Smooth muscle cell (in vitro differentiated cells): Measurements from ENCODE around the gene MET. TPM values are rescaled to one million over a fixed set of nuclear protein-coding genes. Genes with fewer than 3 reads are reported as not detected.

Source experiments
- DNase-seq: peaks from one replicate; lab custom pipeline; 2025; ENCODE audit not compliant: unreplicated experiment; lab: John Stamatoyannopoulos, UW
- H2AFZ ChIP-seq: fragments of 200-600 bp; sonication (generic); 2 replicates; pipeline ENCODE4 v1.6.0; 2016; ENCODE audit warnings: antibody characterized with exemption, low read depth, mild to moderate bottlenecking
- H3F3A ChIP-seq: fragments of 200-600 bp; sonication (generic); 2 replicates; pipeline ENCODE4 v1.6.0; 2017; ENCODE audit warnings: antibody characterized with exemption, low read depth
- H3K27ac ChIP-seq: fragments of 200-600 bp; sonication (generic); 2 replicates; pipeline ENCODE4 v1.5.1; 2016; ENCODE audit warnings: low read depth, mild to moderate bottlenecking
- H3K27me3 ChIP-seq: fragments of 200-600 bp; sonication (generic); 2 replicates; pipeline ENCODE4 v1.6.1; 2016; ENCODE audit warnings: low read depth, mild to moderate bottlenecking
- H3K36me3 ChIP-seq: fragments of 200-600 bp; sonication (generic); 2 replicates; pipeline ENCODE4 v1.5.1; 2016; ENCODE audit warnings: low read depth
- H3K4me1 ChIP-seq: fragments of 200-600 bp; sonication (generic); 2 replicates; pipeline ENCODE4 v1.5.1; 2016; ENCODE audit warnings: low read depth
- H3K4me2 ChIP-seq: fragments of 200-600 bp; sonication (generic); 2 replicates; pipeline ENCODE4 v1.6.0; 2016; ENCODE audit warnings: mild to moderate bottlenecking
- H3K4me3 ChIP-seq: fragments of 200-600 bp; sonication (generic); 2 replicates; pipeline ENCODE4 v1.5.1; 2016; ENCODE audit warnings: mild to moderate bottlenecking
- H3K79me2 ChIP-seq: fragments of 200-600 bp; sonication (generic); 2 replicates; pipeline ENCODE4 v1.6.0; 2016; ENCODE audit warnings: low read depth, mild to moderate bottlenecking
- H3K9ac ChIP-seq: fragments of 200-600 bp; sonication (generic); 2 replicates; pipeline ENCODE4 v1.6.0; 2016; ENCODE audit warnings: low read depth
- H3K9me3 ChIP-seq: fragments of 200-600 bp; sonication (generic); replicated peaks from 2 replicates; pipeline ENCODE4 v1.5.1; 2016; ENCODE audit warnings: low read depth
- H4K20me1 ChIP-seq: fragments of 200-600 bp; sonication (generic); 2 replicates; pipeline ENCODE4 v1.6.0; 2016; ENCODE audit warnings: low read depth
- CTCF ChIP-seq: fragments of 200-600 bp; sonication (generic); IDR thresholded peaks from 2 replicates; pipeline ENCODE4 v1.5.1; 2017; ENCODE audit warnings: borderline replicate concordance, mild to moderate bottlenecking, antibody characterized with exemption; ENCODE audit not compliant: insufficient read depth, poor library complexity, severe bottlenecking
- WGBS: methylation state at CpG from one replicate; pipeline ENCODE4 v1.1.7; 2016; ENCODE audit warnings: low lambda C conversion rate; 5-methylcytosine and 5-hydroxymethylcytosine counted together
- polyA plus RNA-seq: library from polyadenylated mRNA; unstranded; fragments of >200 nt; fragmentation: Nextera tagmentation; extraction: Ambion mirVana; gene quantifications from 2 replicates; pipeline ENCODE4 v1.2.1, GENCODE V29; 2016
- total RNA-seq: library from RNA; depleted of rRNA; stranded (reverse); fragments of >200 nt; gene quantifications from 2 replicates; pipeline ENCODE4 v1.2.3, GENCODE V29; 2014

Gene MET
- total and polyA plus RNA-seq, 2 experiments from 2014 or later: 1.2 to 12.0 TPM

- no peaks in the 10 kb centered on the region for H3F3A ChIP-seq
- H3K4me3 ChIP-seq: no peak overlapping the region
- H3K27ac ChIP-seq: peak overlapping the region; percentile 48
- no peak overlapping the region for H2AFZ ChIP-seq
- H4K20me1 ChIP-seq: no peaks in the 10 kb centered on the region
- H3K9ac ChIP-seq: no peak overlapping the region
- no peaks in the 10 kb centered on the region for H3K27me3 ChIP-seq
- DNase-seq: no peak
- H3K4me1 ChIP-seq: peaks cover 6% of the 10 kb centered on the region
- H3K36me3 ChIP-seq: no peaks in the 10 kb centered on the region
- no peak for TF ChIP-seq CTCF
- no peaks in the 10 kb centered on the region for H3K79me2 ChIP-seq
- WGBS: 90% methylated on average over 5 of the region's 5 CpGs
- no peaks in the 10 kb centered on the region for H3K9me3 ChIP-seq
- H3K4me2 ChIP-seq: no peak overlapping the region
These were observed 20.7 kb downstream of the MET start for GRCh38 chr7:116692401-116693308.

GRCh38 chr7:116696707-116697106, 24.7 kb downstream of the MET start:
- Histone ChIP-seq H3K36me3 (no peaks in the 10 kb centered on the region), H3K4me3 (no peak overlapping the region), H3K79me2 (no peaks in the 10 kb centered on the region), H3K27me3 (no peaks in the 10 kb centered on the region), H2AFZ (no peak overlapping the region), H3K27ac (no peak overlapping the region), H4K20me1 (no peaks in the 10 kb centered on the region), H3K9me3 (no peaks in the 10 kb centered on the region), H3F3A (no peaks in the 10 kb centered on the region), H3K4me2 (no peak overlapping the region), H3K4me1 (no peaks in the 10 kb centered on the region), H3K9ac (no peak overlapping the region)
- no peak for DNase-seq
- no peak for TF ChIP-seq CTCF
- 93% methylated on average over 5 of the region's 5 CpGs for WGBS

- Histone ChIP-seq H3K27ac (no peak overlapping the region), H3K36me3 (no peaks in the 10 kb centered on the region), H3F3A (no peaks in the 10 kb centered on the region), H3K27me3 (no peaks in the 10 kb centered on the region), H3K9ac (no peak overlapping the region), H3K9me3 (no peaks in the 10 kb centered on the region), H3K79me2 (no peaks in the 10 kb centered on the region), H3K4me3 (no peak overlapping the region), H3K4me2 (no peak overlapping the region), H4K20me1 (no peaks in the 10 kb centered on the region), H2AFZ (no peak overlapping the region), H3K4me1 (no peaks in the 10 kb centered on the region)
- 89% methylated on average over 1 of the region's 1 CpG for WGBS
- no peak for DNase-seq
- TF ChIP-seq CTCF: no peak
These were observed 25.2 kb downstream of the MET start for GRCh38 chr7:116697152-116697551.

DNA sequence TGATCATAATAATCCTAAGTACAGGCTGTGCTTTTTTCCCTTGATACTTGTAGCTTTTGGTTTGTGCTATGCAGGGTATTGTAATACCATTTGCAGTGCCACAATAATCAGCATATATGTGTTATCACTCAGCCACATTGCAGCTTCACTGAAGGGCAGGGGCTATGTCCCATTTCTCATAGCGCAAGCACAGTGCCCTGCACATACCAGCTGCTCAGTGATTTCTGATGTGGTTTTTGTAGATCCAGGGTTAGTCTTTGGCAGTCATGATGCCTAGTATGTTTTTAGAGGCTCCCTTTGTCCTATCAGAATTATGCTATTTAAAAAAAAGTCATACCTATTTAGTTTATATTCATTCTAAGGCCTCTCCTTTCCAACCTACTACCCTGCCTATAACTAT, 25.8 kb downstream of the MET start:
- Histone ChIP-seq H3K4me3 (no peak overlapping the region), H3K27me3 (no peaks in the 10 kb centered on the region), H3K27ac (no peak overlapping the region), H4K20me1 (no peaks in the 10 kb centered on the region), H3F3A (no peaks in the 10 kb centered on the region), H3K36me3 (no peaks in the 10 kb centered on the region), H3K4me1 (no peaks in the 10 kb centered on the region), H3K9ac (no peak overlapping the region), H3K9me3 (no peaks in the 10 kb centered on the region), H2AFZ (no peak overlapping the region), H3K79me2 (no peaks in the 10 kb centered on the region), H3K4me2 (no peak overlapping the region)
- 97% methylated on average over 1 of the region's 1 CpG for WGBS
- no peak for DNase-seq
- no peak for TF ChIP-seq CTCF
